ENCODE results near the gene KCNIP3. TPM values are rescaled to one million over a fixed set of nuclear protein-coding genes. Genes with fewer than 3 reads are reported as not detected.

Gene KCNIP3
- total and polyA plus RNA-seq, 12 donors: 2.1 to 8.0 (median 3.9) TPM

DNA sequence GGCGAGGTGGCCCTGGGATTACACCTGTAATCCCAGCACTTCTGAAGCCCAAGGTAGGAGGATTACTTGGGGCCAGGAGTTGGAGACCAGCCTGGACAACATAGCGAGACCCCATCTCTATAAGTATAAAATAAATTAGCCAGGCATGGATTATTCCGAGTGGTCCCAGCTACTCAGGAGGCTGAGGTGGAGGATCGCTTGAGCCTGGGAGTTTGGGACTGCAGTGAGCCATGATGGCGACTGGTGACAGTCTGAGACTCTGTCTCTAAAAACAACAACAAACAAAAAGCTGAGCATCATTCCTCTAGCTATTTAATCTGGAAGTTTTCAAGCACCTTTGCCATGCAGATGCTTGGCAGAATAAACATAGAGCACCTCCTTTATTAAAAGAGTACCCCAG is 83.6 kb downstream of the KCNIP3 start:
- Histone ChIP-seq H3K27ac (no peak overlapping the region), H3K4me1 (peaks cover 0 to 16% (median 0%) of the 10 kb centered on the region in 9 donors), H3K36me3 (peaks cover 0 to 13% (median 0%) of the 10 kb centered on the region in 9 donors), H3K4me3 (no peak overlapping the region), H3K9me3 (no peaks in the 10 kb centered on the region), H3K27me3 (peaks cover 0 to 11% (median 0%) of the 10 kb centered on the region in 7 donors)
- 91 to 93% methylated on average over 5 of the region's 5 CpGs for WGBS, 2 donors
- no peak for DNase-seq
- no peak for TF ChIP-seq CTCF (IDR thresholded peaks at IDR 0.05)
- no peak for ATAC-seq
- intact Hi-C loops (cut with DNase I): no loop called here

- ATAC-seq (no peak), DNase-seq (no peak)
- H3K36me3 ChIP-seq: peaks cover 0 to 13% (median 0%) of the 10 kb centered on the region in 9 donors
- peaks cover 0 to 12% (median 0%) of the 10 kb centered on the region in 7 donors for H3K27me3 ChIP-seq
- peaks cover 0 to 17% (median 0%) of the 10 kb centered on the region in 9 donors for H3K4me1 ChIP-seq
- no peaks in the 10 kb centered on the region for H3K9me3 ChIP-seq
- no peak for TF ChIP-seq CTCF (IDR thresholded peaks at IDR 0.05)
- intact Hi-C loops (cut with DNase I): no loop called here
- no peak overlapping the region for H3K4me3 ChIP-seq
- 88% methylated on average over 22 of the region's 22 CpGs for WGBS, 2 donors
- H3K27ac ChIP-seq: no peak overlapping the region
These were observed 84.4 kb downstream of the KCNIP3 start for GRCh38 chr2:95381212-95382191.

DNA sequence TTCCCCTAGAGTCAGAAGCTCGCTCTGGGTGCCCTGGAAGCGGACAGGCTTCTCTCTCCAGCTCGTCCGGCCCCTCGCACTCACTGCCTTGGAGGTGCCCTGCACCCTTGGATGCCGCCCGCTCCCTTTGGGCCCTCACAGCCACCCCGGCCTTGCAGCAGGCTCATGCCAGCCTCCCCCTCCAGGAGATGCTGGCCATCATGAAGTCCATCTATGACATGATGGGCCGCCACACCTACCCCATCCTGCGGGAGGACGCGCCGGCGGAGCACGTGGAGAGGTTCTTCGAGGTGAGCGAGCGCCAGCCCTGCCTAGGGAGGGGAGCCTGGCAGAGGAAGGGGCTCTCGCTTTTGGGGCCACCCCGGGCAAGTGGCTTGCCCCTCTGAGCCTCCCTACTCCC is 85.0 kb downstream of the KCNIP3 start:
- ATAC-seq: no peak
- peaks cover 0 to 12% (median 0%) of the 10 kb centered on the region in 7 donors for H3K27me3 ChIP-seq

More for the DNA sequence above, 85.0 kb downstream of the KCNIP3 start:
- Histone ChIP-seq H3K36me3 (peaks cover 0 to 11% (median 0%) of the 10 kb centered on the region in 9 donors), H3K27ac (no peak overlapping the region), H3K4me1 (peaks cover 0 to 17% (median 0%) of the 10 kb centered on the region in 9 donors), H3K9me3 (no peaks in the 10 kb centered on the region), H3K4me3 (no peak overlapping the region)
- WGBS, 2 donors: 93 to 95% methylated on average over 20 of the region's 20 CpGs
- no peak for DNase-seq
- TF ChIP-seq CTCF (IDR thresholded peaks at IDR 0.05): no peak
- intact Hi-C loops (cut with DNase I): no loop called here
